ENCODE results near the gene EXD2. TPM values are rescaled to one million over a fixed set of nuclear protein-coding genes. Genes with fewer than 3 reads are reported as not detected.
A peak's percentile ranks its signal among the peaks of the same experiment; 100 is the strongest.

EXD2 gene
- total and polyA plus RNA-seq, 2 of the 13 experiments (the other 11 are each of a cell fraction or from before 2014, with no cell fraction given): 9.5 to 15.1 TPM

- TF ChIP-seq, protein P1, sequence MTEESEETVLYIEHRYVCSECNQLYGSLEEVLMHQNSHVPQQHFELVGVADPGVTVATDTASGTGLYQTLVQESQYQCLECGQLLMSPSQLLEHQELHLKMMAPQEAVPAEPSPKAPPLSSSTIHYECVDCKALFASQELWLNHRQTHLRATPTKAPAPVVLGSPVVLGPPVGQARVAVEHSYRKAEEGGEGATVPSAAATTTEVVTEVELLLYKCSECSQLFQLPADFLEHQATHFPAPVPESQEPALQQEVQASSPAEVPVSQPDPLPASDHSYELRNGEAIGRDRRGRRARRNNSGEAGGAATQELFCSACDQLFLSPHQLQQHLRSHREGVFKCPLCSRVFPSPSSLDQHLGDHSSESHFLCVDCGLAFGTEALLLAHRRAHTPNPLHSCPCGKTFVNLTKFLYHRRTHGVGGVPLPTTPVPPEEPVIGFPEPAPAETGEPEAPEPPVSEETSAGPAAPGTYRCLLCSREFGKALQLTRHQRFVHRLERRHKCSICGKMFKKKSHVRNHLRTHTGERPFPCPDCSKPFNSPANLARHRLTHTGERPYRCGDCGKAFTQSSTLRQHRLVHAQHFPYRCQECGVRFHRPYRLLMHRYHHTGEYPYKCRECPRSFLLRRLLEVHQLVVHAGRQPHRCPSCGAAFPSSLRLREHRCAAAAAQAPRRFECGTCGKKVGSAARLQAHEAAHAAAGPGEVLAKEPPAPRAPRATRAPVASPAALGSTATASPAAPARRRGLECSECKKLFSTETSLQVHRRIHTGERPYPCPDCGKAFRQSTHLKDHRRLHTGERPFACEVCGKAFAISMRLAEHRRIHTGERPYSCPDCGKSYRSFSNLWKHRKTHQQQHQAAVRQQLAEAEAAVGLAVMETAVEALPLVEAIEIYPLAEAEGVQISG (CRISPR knock-in tag; IDR thresholded peaks at IDR 0.05): peak; percentile 98
- no peak for TF ChIP-seq STAT5B (CRISPR knock-in tag; IDR thresholded peaks at IDR 0.05)
- peak; percentile 92; the same call in 1 of the 2 replicates for TF ChIP-seq KDM5B (CRISPR knock-in tag; IDR thresholded peaks at IDR 0.05; ENCODE audit: borderline replicate concordance)
- no peak for TF ChIP-seq RNF219 (CRISPR knock-in tag; IDR thresholded peaks at IDR 0.05)
- TF ChIP-seq ZNF747 (CRISPR knock-in tag; IDR thresholded peaks at IDR 0.05; ENCODE audit: borderline replicate concordance): peak; percentile 75; the same call in 1 of the 2 replicates
- no peak for TF ChIP-seq ZNF766 (CRISPR knock-in tag; IDR thresholded peaks at IDR 0.05; ENCODE audit: borderline replicate concordance)
- TF ChIP-seq PHF21A (CRISPR knock-in tag; IDR thresholded peaks at IDR 0.05): peak; percentile 60
- no peak for TF ChIP-seq ZNF460 (CRISPR knock-in tag; IDR thresholded peaks at IDR 0.05; ENCODE audit: borderline replicate concordance)
- TF ChIP-seq ARNTL (CRISPR knock-in tag; IDR thresholded peaks at IDR 0.05): 0 out of 2 replicates have a peak, but pooled peaks have one; percentile 37
- TF ChIP-seq PRPF4 (IDR thresholded peaks at IDR 0.05; ENCODE audit: low read depth, low read length, poor library complexity, severe bottlenecking): no peak
- peak; percentile 88; the same call in 1 of the 2 replicates for TF ChIP-seq ZFP90 (CRISPR knock-in tag; IDR thresholded peaks at IDR 0.05; ENCODE audit: borderline replicate concordance)
- TF ChIP-seq, protein P2, sequence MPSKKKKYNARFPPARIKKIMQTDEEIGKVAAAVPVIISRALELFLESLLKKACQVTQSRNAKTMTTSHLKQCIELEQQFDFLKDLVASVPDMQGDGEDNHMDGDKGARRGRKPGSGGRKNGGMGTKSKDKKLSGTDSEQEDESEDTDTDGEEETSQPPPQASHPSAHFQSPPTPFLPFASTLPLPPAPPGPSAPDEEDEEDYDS (CRISPR knock-in tag; IDR thresholded peaks at IDR 0.05): peak; percentile 38; the same call in 1 of the 2 replicates
- peak; percentile 87; the same call in 1 of the 2 replicates for TF ChIP-seq ZGPAT (CRISPR knock-in tag; IDR thresholded peaks at IDR 0.05)
- no peak for TF ChIP-seq ZNF644 (CRISPR knock-in tag; IDR thresholded peaks at IDR 0.05; ENCODE audit: low read depth)
- TF ChIP-seq, protein P3, sequence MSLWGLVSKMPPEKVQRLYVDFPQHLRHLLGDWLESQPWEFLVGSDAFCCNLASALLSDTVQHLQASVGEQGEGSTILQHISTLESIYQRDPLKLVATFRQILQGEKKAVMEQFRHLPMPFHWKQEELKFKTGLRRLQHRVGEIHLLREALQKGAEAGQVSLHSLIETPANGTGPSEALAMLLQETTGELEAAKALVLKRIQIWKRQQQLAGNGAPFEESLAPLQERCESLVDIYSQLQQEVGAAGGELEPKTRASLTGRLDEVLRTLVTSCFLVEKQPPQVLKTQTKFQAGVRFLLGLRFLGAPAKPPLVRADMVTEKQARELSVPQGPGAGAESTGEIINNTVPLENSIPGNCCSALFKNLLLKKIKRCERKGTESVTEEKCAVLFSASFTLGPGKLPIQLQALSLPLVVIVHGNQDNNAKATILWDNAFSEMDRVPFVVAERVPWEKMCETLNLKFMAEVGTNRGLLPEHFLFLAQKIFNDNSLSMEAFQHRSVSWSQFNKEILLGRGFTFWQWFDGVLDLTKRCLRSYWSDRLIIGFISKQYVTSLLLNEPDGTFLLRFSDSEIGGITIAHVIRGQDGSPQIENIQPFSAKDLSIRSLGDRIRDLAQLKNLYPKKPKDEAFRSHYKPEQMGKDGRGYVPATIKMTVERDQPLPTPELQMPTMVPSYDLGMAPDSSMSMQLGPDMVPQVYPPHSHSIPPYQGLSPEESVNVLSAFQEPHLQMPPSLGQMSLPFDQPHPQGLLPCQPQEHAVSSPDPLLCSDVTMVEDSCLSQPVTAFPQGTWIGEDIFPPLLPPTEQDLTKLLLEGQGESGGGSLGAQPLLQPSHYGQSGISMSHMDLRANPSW (CRISPR knock-in tag; IDR thresholded peaks at IDR 0.05; ENCODE audit: borderline replicate concordance): no peak
- TF ChIP-seq AGO1 (IDR thresholded peaks at IDR 0.05; ENCODE audit: low read depth, low read length, poor library complexity, severe bottlenecking): peak; percentile 68
Measured at GRCh38 chr14:69191340-69192111, at the start of gene EXD2 (continued).

Measured in HepG2 (cell line).